Stomach (tissue), 4 donors: Measurements from ENCODE around the gene ZBTB17.

ENCODE experiments used
- CTCF ChIP-seq, 7 experiments: fragments of 450-650 bp in 4 of 7; fragments of 200-600 bp in 3 of 7; sonication (generic) in 3 of 7; IDR thresholded peaks; one replicate each; pipeline ENCODE4 v1.5.1; 2016 to 2019; ENCODE audit warnings: antibody characterized with exemption in 7 of 7, control low read depth in 2 of 7, mild to moderate bottlenecking in 1 of 7
- EP300 ChIP-seq: sonication (generic); formaldehyde crosslinking; IDR thresholded peaks from one replicate; pipeline ENCODE4 v1.6.1; 2017; ENCODE audit warnings: antibody characterized with exemption
- POLR2A ChIP-seq, 4 donors: fragments of 450-650 bp; IDR thresholded peaks; one replicate each; pipeline ENCODE4 v1.6.1; 2016; ENCODE audit warnings: antibody characterized with exemption in 4 of 4, control low read depth in 2 of 4, mild to moderate bottlenecking in 1 of 4, moderate library complexity in 1 of 4
- POLR2AphosphoS5 ChIP-seq, 3 donors: sonication (generic); formaldehyde crosslinking; IDR thresholded peaks; one replicate each; pipeline ENCODE4 v1.6.1; 2016; ENCODE audit warnings: antibody characterized with exemption in 3 of 3

DNA sequence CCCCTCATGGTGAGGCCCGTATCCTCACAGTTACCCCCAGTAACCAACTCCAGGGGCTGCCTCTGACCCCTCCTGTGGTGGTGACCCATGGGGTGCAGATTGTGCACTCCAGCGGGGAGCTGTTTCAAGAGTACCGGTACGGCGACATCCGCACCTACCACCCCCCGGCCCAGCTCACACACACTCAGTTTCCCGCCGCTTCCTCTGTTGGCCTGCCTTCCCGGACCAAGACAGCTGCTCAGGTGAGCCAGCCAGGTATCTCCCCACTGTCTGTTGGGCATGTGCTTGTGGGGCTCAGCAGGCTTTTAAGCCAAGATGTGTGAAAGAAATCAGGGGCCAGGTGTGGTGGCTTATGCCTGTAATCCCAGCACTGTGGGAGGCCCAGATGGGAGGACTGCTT is 39.9 kb downstream of the ZBTB17 start:
- TF ChIP-seq CTCF (IDR thresholded peaks at IDR 0.05) (no peak), POLR2A (IDR thresholded peaks at IDR 0.05) (no peak), EP300 (no peak), POLR2AphosphoS5 (IDR thresholded peaks at IDR 0.05) (no peak)
